ENCODE measurements around the gene SPDYE2. TPM values are rescaled to one million over a fixed set of nuclear protein-coding genes. Genes with fewer than 3 reads are reported as not detected.
"Not testable (repeated sequence)": the region's sequence is repeated elsewhere in the genome, so short reads cannot be mapped to it uniquely, and the experiment has no call there.

The SPDYE2 gene
- total RNA-seq, 1 donor from 2014 or later = not detected

DNA sequence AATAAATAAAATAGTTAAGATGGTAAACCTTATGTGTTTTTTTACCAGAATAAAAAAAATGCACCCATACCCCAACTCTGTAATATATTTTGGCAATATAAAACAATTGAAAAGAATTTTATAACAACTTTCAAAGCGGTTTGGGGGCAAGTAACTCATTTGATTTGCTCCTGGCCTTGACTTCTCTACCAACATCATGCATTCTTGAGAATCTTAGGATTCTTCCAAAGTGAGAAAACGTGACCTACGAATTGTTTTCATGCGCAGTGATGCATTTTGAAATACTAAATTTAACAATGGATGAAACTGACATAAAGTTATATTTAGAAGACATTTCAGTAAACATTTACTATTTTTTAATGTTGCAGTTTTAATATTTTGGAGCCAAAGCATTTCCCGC, 30.2 kb upstream of the SPDYE2 start:
- H3K27me3 ChIP-seq (ENCODE audit: low read depth); DNase-seq; intact Hi-C loops (cut with micrococcal nuclease); H3K27ac ChIP-seq (replicated peaks); H3K4me1 ChIP-seq; H3K9me3 ChIP-seq (replicated peaks); H3K4me3 ChIP-seq; H3K36me3 ChIP-seq: not testable (repeated sequence)

DNA sequence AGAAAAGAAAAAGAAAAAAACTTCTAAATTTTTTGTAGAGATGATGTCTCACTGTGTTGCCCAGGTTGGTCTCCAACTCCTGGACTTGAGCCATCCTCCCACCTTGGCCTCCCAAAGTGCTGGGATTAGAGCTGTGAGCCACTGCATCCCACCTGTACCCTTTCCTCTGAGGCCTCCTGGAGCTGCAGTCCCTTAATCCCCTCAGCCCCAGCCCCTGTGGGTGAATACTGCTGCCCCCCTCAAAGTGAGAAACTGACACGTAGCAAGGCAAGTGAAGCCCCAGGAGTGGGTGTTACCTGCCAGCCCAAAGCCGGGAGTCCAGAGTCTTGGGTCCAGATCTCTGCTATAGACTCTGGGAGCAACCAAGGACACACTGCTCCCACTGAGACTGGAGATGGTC, 26.2 kb upstream of the SPDYE2 start:
- H3K4me3 ChIP-seq; H3K9me3 ChIP-seq (replicated peaks); H3K36me3 ChIP-seq; DNase-seq; H3K4me1 ChIP-seq; intact Hi-C loops (cut with micrococcal nuclease); H3K27me3 ChIP-seq (ENCODE audit: low read depth); H3K27ac ChIP-seq (replicated peaks): not testable (repeated sequence)

DNA sequence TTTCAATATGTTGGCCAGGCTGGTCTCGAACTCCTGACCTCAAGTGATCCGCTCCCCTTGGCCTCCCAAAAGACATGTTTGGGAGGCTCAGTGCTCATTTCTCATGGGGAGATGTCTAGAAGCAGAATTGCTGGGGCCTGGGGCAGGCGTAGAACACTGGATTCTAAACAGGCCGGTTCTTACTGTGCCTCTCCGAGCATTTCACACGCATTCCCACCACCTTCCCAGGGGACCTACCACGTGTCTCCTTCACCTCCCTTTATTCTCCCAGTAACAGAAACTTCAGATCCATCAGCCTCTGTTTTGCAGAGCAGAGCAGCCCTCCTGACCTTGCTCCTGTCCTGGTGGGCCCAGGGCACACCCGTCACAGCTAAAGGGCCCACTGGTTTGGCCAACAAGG, 23.8 kb upstream of the SPDYE2 start:
- H3K27me3 ChIP-seq (ENCODE audit: low read depth); H3K4me3 ChIP-seq; DNase-seq; H3K9me3 ChIP-seq (replicated peaks); H3K36me3 ChIP-seq; intact Hi-C loops (cut with micrococcal nuclease); H3K4me1 ChIP-seq: not testable (repeated sequence)
- peak overlapping the region; percentile 63 for H3K27ac ChIP-seq (replicated peaks)

DNA sequence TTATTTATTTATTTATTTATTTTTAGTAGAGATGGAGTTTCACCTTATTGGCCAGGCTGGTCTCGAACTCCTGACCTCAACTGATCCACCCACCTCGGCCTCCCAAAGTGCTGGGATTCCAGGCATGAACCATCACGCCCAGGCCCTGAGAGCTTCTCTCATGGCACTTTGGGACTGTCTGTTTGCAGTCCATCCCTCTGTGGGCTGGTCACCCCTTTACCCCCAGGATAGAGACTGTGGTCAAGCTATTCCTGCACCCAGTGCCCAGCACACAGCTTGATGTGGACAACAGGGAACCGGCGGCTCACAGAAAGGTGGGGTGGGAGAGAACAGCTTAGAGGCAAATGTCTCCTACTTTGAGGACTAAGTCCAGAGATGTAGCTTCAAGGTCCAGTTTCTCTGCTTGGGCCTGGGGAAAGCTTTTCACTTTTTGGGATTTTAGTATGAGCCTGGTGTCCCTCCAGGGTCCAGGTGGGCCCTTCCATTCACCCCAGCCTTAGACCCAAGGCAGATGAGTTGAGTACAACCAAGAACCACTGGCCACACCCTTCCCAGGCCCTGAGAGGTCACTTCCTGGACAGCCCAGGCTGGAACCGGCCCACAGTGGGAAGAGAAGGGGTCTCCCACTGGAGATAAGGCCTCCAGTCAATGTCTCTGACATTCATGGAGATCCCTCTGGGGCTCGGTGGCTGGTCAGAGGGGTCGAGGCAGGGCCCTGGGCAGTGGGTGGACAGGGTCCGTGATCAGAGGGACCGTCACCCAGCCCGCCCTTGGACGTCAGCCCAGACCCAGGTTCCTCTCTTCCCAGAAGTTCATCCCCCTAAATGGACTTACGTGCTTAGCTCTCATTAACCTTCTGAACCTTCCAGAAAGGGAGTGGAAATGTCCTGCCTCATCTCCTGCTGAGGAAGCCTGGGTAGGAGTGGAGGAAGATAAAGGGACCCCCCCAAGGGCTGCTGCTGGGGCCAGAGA, 22.9 kb upstream of the SPDYE2 start:
- H3K4me3 ChIP-seq; DNase-seq; intact Hi-C loops (cut with micrococcal nuclease); H3K36me3 ChIP-seq; H3K4me1 ChIP-seq; H3K27me3 ChIP-seq (ENCODE audit: low read depth); H3K9me3 ChIP-seq (replicated peaks): not testable (repeated sequence)
- H3K27ac ChIP-seq (replicated peaks) = peak overlapping the region; percentile 66

DNA sequence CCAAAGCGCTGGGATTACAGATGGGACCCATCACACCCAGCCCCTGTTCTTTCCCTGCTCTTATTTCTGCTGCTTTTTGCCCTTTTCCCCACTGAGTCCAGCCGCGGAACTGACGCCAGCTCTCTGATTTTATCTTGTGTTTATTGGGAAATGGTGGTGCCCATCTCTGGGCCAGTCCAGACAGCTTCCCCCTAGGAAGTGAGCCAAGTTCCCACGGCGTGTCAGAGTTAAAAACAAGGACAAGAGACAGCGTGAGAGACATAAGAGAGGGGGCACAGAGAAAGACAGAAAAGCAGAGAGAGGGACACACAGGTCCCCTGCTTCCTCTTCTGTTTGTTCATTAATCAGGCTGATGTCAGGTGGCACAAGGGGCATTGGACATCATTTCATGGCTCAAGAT, 19.4 kb upstream of the SPDYE2 start:
- peak; percentile 15 for DNase-seq

DNA sequence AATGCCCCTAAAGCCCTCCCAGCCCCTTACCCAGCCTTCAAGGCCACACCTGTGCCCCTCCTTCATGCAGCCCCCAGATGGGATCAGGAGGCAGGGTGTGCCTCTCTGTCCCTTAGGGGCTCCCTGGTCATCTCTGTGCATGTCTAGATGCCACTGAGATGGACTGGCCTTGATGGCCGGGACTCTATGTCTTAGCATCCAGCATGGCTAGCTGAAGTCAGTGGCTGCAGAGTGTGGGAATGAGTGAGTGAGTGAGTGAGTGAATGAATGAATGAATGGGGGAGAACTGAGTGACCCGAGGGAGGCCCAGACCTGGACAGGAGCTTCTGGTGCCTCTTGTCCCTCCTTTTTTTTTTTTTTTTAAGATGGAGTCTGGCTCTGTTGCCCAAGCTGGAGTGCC, 18.9 kb upstream of the SPDYE2 start:
- H3K4me1 ChIP-seq; intact Hi-C loops (cut with micrococcal nuclease); DNase-seq; H3K9me3 ChIP-seq (replicated peaks); H3K27ac ChIP-seq (replicated peaks); H3K27me3 ChIP-seq (ENCODE audit: low read depth); H3K4me3 ChIP-seq; H3K36me3 ChIP-seq: not testable (repeated sequence)

More for the DNA sequence above, 19.4 kb upstream of the SPDYE2 start:
- H3K9me3 ChIP-seq (replicated peaks); intact Hi-C loops (cut with micrococcal nuclease); H3K4me3 ChIP-seq; H3K36me3 ChIP-seq; H3K27me3 ChIP-seq (ENCODE audit: low read depth); H3K4me1 ChIP-seq; H3K27ac ChIP-seq (replicated peaks): not testable (repeated sequence)

DNA sequence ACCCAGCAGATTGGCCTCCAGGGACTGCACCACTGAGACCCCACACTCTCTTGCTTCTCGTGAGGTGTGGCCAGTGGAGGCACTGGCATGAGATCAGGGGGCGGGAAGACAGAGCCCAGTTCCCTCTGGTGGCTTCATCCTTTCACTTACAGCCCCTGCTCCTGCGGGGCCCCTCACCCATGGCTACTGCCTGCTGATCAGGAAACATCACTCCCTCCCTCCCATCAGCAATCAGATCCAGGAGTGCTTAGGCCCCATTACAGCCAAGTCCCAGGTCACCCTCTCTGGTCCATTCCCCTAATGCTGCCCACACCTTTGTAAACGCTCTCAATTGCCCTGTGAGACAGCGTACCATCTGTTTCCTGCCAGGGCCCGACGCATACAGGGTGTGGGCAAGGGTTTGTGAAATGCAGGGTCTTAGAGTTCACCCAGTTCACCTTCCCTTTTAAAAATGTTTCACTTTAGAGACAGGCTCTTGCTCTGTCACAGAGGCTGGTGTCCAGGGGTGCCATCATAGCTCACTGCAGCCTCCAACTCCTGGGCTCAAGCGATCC, 15.9 kb upstream of the SPDYE2 start:
- H3K4me1 ChIP-seq; DNase-seq; H3K4me3 ChIP-seq; intact Hi-C loops (cut with micrococcal nuclease); H3K9me3 ChIP-seq (replicated peaks); H3K27me3 ChIP-seq (ENCODE audit: low read depth); H3K27ac ChIP-seq (replicated peaks); H3K36me3 ChIP-seq: not testable (repeated sequence)

DNA sequence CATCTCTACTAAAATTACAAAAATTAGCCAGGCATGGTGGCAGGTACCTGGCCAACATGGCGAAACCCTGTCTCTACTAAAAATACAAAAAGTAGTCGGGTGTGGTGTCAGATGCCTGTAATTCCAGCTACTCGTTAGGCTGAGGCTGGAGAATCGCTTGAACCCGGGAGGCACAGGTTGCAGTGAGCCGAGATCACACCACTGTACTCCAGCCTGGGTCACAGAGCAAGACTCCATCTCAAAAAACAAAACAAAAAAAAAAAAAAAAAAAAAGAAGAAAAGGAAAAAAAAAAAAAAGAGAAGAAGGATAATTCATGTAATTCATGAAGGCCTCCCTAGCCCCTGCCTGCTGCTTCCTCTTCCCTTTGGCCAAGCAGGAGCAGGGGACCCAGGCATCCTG, 10.4 kb upstream of the SPDYE2 start:
- intact Hi-C loops (cut with micrococcal nuclease); H3K9me3 ChIP-seq (replicated peaks); H3K4me3 ChIP-seq; DNase-seq; H3K27ac ChIP-seq (replicated peaks); H3K36me3 ChIP-seq; H3K4me1 ChIP-seq; H3K27me3 ChIP-seq (ENCODE audit: low read depth): not testable (repeated sequence)

DNA sequence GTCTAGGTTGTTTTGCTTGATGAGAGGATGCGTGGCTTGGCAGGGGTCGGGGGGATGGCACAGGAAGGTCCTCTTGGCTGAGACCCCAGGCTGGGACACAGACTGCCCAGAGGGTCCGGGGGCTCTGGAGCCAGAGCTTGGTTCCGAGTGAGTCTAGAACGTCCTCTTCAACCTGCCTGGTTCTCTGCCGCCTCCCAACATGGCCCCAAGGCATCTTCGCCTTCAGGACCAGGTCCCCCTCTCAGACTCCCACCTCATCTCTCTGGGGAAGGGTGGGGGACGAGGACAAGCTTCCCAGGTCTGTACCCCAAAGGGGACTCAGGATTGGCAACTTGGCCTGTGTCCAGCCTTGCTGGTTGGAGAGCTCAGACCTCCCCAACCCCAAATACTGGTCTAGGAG, 8.9 kb upstream of the SPDYE2 start:
- intact Hi-C loops (cut with micrococcal nuclease); DNase-seq; H3K4me3 ChIP-seq; H3K4me1 ChIP-seq; H3K27ac ChIP-seq (replicated peaks); H3K9me3 ChIP-seq (replicated peaks); H3K36me3 ChIP-seq; H3K27me3 ChIP-seq (ENCODE audit: low read depth): not testable (repeated sequence)

DNA sequence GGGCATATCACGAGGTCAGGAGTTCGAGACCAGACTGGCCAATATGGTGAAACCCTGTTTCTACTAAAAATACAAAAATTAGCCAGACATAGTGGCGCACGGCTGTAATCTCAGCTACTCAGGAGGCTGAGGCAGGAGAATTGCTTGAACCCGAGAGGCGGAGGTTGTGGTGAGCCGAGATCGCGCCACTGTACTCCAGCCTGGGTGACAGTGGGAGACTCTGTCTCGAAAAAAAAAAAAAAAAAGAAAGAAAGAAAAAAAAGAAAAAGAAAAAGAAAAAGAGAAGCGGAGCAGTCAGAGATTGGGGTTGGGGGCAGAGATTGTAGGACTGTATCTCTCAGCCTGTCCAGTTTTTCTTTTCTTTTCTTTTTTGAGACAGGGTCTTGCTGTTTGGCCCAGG, 8.3 kb upstream of the SPDYE2 start:
- DNase-seq = not testable (repeated sequence)

DNA sequence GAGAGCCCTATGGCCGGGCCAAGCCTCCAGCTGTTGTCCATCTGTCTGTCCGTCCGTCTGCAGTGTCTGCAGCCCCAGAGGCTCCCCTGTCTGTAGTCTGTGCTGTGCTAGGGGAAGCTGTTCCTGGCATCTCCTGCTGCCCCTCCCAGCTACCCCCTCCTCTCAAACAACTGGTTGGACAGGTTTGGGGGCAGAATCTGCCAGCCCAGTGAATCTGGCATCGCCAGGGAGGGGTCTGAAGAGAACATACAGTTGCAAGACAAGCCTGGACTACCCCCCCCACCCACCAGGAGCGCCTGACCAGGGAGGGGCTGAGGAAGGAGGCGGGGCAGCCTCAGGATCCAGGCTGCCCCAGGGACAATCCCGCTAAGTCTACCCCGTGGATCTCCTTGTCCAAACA, 7.4 kb upstream of the SPDYE2 start, which contains the start of gene UPK3BL2:
UPK3BL2 (minus strand) TSS at position 101 of the 400 bp plus-strand sequence; CDS start at position 41, 60 bp downstream.
- DNase-seq; H3K4me1 ChIP-seq; H3K27me3 ChIP-seq (ENCODE audit: low read depth); H3K9me3 ChIP-seq (replicated peaks); H3K27ac ChIP-seq (replicated peaks); H3K4me3 ChIP-seq; H3K36me3 ChIP-seq; intact Hi-C loops (cut with micrococcal nuclease): not testable (repeated sequence)

More for the DNA sequence above, 8.3 kb upstream of the SPDYE2 start:
- H3K27me3 ChIP-seq (ENCODE audit: low read depth); H3K4me1 ChIP-seq; H3K36me3 ChIP-seq; H3K27ac ChIP-seq (replicated peaks); H3K4me3 ChIP-seq; intact Hi-C loops (cut with micrococcal nuclease); H3K9me3 ChIP-seq (replicated peaks): not testable (repeated sequence)

DNA sequence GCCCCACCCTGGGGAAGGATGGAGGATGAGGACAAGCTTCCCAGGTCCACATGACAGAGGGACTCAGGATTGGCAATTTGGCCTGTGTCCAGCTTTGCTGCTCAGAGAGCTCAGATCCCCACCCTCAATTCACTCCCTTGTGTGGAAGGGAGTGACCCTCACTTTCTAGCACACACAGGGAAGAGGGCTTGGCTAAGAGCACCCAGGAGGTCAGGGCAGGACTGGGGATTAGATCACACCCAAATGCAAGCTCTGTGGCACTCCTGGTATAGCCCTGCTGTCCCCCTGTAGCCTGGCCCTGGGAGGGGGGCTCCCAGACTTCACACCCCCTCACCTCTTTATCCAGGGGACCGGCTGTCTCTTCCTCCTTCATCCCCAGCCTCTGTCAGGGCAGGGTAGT, 6.7 kb upstream of the SPDYE2 start:
- H3K4me1 ChIP-seq; H3K27ac ChIP-seq (replicated peaks); H3K36me3 ChIP-seq; DNase-seq; intact Hi-C loops (cut with micrococcal nuclease); H3K27me3 ChIP-seq (ENCODE audit: low read depth); H3K4me3 ChIP-seq; H3K9me3 ChIP-seq (replicated peaks): not testable (repeated sequence)

DNA sequence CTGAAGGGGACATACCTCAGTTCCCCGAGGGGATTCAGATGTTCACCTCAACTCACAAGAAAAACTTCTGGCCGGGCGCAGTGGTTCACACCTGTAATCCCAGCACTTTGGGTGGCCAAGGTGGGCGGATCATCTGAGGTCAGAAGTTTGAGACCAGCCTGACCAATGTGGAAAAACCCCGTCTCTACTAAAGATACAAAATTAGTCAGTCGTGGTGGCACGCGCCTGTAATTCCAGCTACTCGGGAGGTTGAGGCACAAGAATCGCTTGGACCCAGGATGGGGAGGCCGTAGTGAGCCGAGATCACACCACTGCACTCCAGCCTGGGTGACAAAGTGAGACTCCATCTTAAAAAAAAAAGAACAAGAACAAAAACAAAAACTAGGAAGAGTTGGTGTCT, 5.7 kb upstream of the SPDYE2 start:
- H3K9me3 ChIP-seq (replicated peaks); H3K27ac ChIP-seq (replicated peaks); H3K27me3 ChIP-seq (ENCODE audit: low read depth); intact Hi-C loops (cut with micrococcal nuclease); H3K4me1 ChIP-seq; DNase-seq; H3K36me3 ChIP-seq; H3K4me3 ChIP-seq: not testable (repeated sequence)

DNA sequence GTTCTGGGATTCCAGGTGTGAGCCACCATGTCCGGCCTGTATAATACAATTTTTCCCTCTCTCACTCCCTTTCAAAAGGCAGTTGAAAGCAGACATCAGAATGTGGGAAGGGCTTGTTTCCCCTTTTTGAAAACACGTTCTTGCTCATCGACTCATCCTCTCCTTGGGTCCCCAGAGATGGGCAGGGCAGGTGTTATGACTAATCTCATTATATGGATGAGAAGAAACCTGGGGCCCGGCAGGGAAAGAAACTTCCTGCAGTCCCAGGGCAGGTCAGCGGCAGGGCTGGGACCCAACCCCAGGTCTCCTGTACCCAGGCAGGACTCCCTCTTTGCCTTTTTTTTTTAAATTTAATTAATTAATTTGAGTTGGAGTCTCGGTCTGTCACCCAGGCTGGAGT, 4.7 kb upstream of the SPDYE2 start:
- H3K27ac ChIP-seq (replicated peaks); H3K27me3 ChIP-seq (ENCODE audit: low read depth); H3K4me1 ChIP-seq; H3K4me3 ChIP-seq; DNase-seq; H3K36me3 ChIP-seq; H3K9me3 ChIP-seq (replicated peaks); intact Hi-C loops (cut with micrococcal nuclease): not testable (repeated sequence)
